ENCODE measurements around the gene VTI1A. TPM values are rescaled to one million over a fixed set of nuclear protein-coding genes. Genes with fewer than 3 reads are reported as not detected.

The VTI1A gene
- total and polyA plus RNA-seq, 2 of the 4 experiments (the other 2 are of a cell fraction) = 9.7 to 24.9 TPM

GRCh38 chr10:112658900-112659638 lies 212.1 kb downstream of the VTI1A start:
- intact Hi-C loops (cut with micrococcal nuclease) (no loop called here), dilution Hi-C loops (cut with HindIII; ENCODE audit: low sequenced_read_pairs, unreplicated experiment) (no loop called here), in situ Hi-C loops (cut with MboI; ENCODE audit: low sequenced_read_pairs) (no loop called here)
- no peak overlapping the region for H2AK9ac ChIP-seq (replicated peaks; ENCODE audit: low read depth, low read length, poor library complexity)
- 0 out of 2 replicates have a peak, but pooled peaks cover 1% of the 10 kb centered on the region for H3K36me3 ChIP-seq (ENCODE audit: control insufficient read depth, insufficient read depth, low read length)
- ChIA-PET CTCF (no interaction called here), POLR2A (ENCODE audit: unreplicated experiment) (interaction anchor here (0.6 kb wide), 1 partner anchor 36 kb away, joined by 3 read pairs; no protein-coding TSS in a partner anchor)
- peaks cover 0 to 3% of the 10 kb centered on the region in 2 experiments; a peak in 1 of 4 replicates for H3K79me1 ChIP-seq (ENCODE audit: low read depth in 1 of 2, low read length in 2 of 2)
- H3K4me2 ChIP-seq (ENCODE audit: low read depth, low read length) = no peak overlapping the region
- H3K14ac ChIP-seq (replicated peaks; ENCODE audit: low read depth, low read length) = no peak overlapping the region
- H3K4ac ChIP-seq (ENCODE audit: low read depth, low read length) = no peak overlapping the region
- H3K27ac ChIP-seq (ENCODE audit: insufficient read depth, low read length) = no peak overlapping the region
- H3K23ac ChIP-seq (ENCODE audit: low read depth, low read length) = no peak overlapping the region
- no peak overlapping the region for H3K18ac ChIP-seq (ENCODE audit: low read depth, low read length)
- no peaks in the 10 kb centered on the region for H4K20me1 ChIP-seq (ENCODE audit: insufficient read depth, low read length)
- DNase-seq = no peak
- H2AFZ ChIP-seq (replicated peaks; ENCODE audit: low read length, poor library complexity) = no peak overlapping the region
- H3K9ac ChIP-seq (ENCODE audit: low read depth, low read length) = no peak overlapping the region
- BruUV-seq (replicated peaks) = no TSS peak
- no peak overlapping the region for H3K56ac ChIP-seq (ENCODE audit: extremely low read depth, insufficient read depth, low read length)
- no peak overlapping the region for H3K4me3 ChIP-seq (ENCODE audit: insufficient read depth, low read depth, low read length)
- H3K9me1 ChIP-seq (ENCODE audit: insufficient read depth, low read length) = no peaks in the 10 kb centered on the region; the same call in 1 of the 2 replicates
- no peak overlapping the region for H4K8ac ChIP-seq (ENCODE audit: low read depth in 2 of 2, low read length in 2 of 2)
- no peak overlapping the region for H2BK20ac ChIP-seq (ENCODE audit: low read depth, low read length)
- WGBS, 2 experiments (ENCODE audit: extremely low coverage in 2 of 2, insufficient read length in 1 of 2) = no CpG with 5 or more reads among the region's 6 CpGs
- H3K4me1 ChIP-seq (ENCODE audit: control insufficient read depth, insufficient read depth, low read length) = peaks cover 2% of the 10 kb centered on the region
- H2BK120ac ChIP-seq (ENCODE audit: low read depth, low read length) = no peak overlapping the region
- no peaks in the 10 kb centered on the region for H3K27me3 ChIP-seq (ENCODE audit: control insufficient read depth, insufficient read depth, low read length)
- TF ChIP-seq BHLHE40 (IDR thresholded peaks at IDR 0.05; ENCODE audit: low read depth, low read length) (no peak), CEBPB (IDR thresholded peaks at IDR 0.05; ENCODE audit: low read depth, low read length) (no peak), USF2 (IDR thresholded peaks at IDR 0.05; ENCODE audit: low read depth, low read length) (no peak), NFE2L2 (IDR thresholded peaks at IDR 0.05; ENCODE audit: low read depth, low read length) (no peak), POLR2A (IDR thresholded peaks at IDR 0.05; ENCODE audit: low read depth, low read length) (no peak), CTCF (conservative IDR thresholded peaks at IDR 0.05; ENCODE audit: low read depth, low read length) (no peak), FOS (IDR thresholded peaks at IDR 0.05; ENCODE audit: low read depth, low read length) (no peak), RFX5 (IDR thresholded peaks at IDR 0.05; ENCODE audit: low read depth, low read length) (no peak), ELK1 (IDR thresholded peaks at IDR 0.05; ENCODE audit: borderline replicate concordance, low read depth, low read length) (no peak)
- no peak overlapping the region for H2BK15ac ChIP-seq (ENCODE audit: low read depth, low read length)
- H4K5ac ChIP-seq (ENCODE audit: low read depth, low read length) = no peak overlapping the region
- H3K9me3 ChIP-seq (ENCODE audit: control insufficient read depth, insufficient read depth, low read length) = no peaks in the 10 kb centered on the region
- no peak overlapping the region for H4K91ac ChIP-seq (ENCODE audit: insufficient read depth, low read depth, low read length)
- no peak overlapping the region for H2AK5ac ChIP-seq (ENCODE audit: low read depth, low read length)
- ATAC-seq (ENCODE audit: low read depth) = no peak
- H2BK5ac ChIP-seq (ENCODE audit: low read depth, low read length, poor library complexity, severe bottlenecking) = no peak overlapping the region

All from IMR-90 (cell line).